ENCODE data around the gene PADI3.

PADI3 gene

DNA sequence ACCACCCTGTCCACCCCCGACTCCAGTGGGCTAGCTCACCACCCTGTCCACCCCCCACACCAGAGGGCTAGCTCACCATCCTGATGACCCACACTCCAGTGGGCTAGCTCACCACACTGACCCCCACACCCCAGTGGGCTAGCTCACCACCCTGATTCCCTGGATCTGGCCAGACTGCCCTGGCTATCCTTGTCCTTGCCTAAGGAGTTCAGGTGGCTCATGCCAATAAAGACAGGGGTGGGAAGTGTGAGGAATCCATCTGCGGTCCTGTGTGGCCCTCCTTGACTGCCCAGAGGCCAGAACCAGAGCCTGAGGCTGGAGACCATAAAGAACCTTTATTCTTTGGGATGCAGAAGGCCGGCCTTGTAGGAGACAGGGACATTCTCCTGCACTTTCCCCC lies 40.4 kb upstream of the PADI3 start:
- POLR2A ChIA-PET, result no interaction called here
- TF ChIP-seq, protein P1, sequence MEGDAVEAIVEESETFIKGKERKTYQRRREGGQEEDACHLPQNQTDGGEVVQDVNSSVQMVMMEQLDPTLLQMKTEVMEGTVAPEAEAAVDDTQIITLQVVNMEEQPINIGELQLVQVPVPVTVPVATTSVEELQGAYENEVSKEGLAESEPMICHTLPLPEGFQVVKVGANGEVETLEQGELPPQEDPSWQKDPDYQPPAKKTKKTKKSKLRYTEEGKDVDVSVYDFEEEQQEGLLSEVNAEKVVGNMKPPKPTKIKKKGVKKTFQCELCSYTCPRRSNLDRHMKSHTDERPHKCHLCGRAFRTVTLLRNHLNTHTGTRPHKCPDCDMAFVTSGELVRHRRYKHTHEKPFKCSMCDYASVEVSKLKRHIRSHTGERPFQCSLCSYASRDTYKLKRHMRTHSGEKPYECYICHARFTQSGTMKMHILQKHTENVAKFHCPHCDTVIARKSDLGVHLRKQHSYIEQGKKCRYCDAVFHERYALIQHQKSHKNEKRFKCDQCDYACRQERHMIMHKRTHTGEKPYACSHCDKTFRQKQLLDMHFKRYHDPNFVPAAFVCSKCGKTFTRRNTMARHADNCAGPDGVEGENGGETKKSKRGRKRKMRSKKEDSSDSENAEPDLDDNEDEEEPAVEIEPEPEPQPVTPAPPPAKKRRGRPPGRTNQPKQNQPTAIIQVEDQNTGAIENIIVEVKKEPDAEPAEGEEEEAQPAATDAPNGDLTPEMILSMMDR (IDR thresholded peaks at IDR 0.05; ENCODE audit: control extremely low read depth, extremely low read depth, low read depth, missing control alignments), result no peak
- CTCF ChIA-PET, result no interaction called here
- no peak for DNase-seq (ENCODE audit: extremely low spot score)

DNA sequence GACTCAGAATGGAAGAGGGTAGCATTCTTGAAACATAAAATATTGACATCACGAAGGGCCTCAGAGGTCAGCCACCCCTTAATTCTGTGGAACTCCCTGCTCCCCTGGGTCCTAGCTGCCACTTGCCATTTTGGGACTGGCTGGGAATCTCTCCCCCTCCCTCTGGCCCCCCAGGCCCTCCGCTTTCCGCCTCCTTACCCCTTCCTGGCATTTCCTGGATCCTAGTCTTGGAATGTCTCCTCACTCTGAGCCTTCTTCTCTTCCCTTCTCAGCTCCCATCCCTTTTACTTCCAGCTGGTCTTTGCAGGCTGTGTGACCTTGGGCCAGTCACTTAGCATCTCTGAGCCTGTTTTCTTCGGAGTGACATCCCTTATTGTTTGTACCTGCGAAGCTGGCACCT lies 39.5 kb upstream of the PADI3 start:
- TF ChIP-seq, protein P1 (IDR thresholded peaks at IDR 0.05; ENCODE audit: control extremely low read depth, extremely low read depth, low read depth, missing control alignments), result no peak
- ChIA-PET POLR2A (no interaction called here), CTCF (interaction anchor here (0.7 kb wide), 1 partner anchor 84 kb away, joined by 3 read pairs; no protein-coding TSS in a partner anchor)
- no peak for DNase-seq (ENCODE audit: extremely low spot score)

- no peak for DNase-seq (ENCODE audit: extremely low spot score)
- TF ChIP-seq, protein P1 (IDR thresholded peaks at IDR 0.05; ENCODE audit: control extremely low read depth, extremely low read depth, low read depth, missing control alignments), result no peak
- ChIA-PET POLR2A (no interaction called here), CTCF (no interaction called here)
Measured at GRCh38 chr1:17210176-17210575, 38.7 kb upstream of the PADI3 start.

- TF ChIP-seq, protein P1 (IDR thresholded peaks at IDR 0.05; ENCODE audit: control extremely low read depth, extremely low read depth, low read depth, missing control alignments), result no peak
- CTCF ChIA-PET, result interaction anchor here (1.8 kb wide), 1 partner anchor 12 kb away, joined by 4 read pairs; no protein-coding TSS in a partner anchor
- POLR2A ChIA-PET, result no interaction called here
- no peak for DNase-seq (ENCODE audit: extremely low spot score)
Measured at GRCh38 chr1:17211377-17211776, 37.5 kb upstream of the PADI3 start.

DNA sequence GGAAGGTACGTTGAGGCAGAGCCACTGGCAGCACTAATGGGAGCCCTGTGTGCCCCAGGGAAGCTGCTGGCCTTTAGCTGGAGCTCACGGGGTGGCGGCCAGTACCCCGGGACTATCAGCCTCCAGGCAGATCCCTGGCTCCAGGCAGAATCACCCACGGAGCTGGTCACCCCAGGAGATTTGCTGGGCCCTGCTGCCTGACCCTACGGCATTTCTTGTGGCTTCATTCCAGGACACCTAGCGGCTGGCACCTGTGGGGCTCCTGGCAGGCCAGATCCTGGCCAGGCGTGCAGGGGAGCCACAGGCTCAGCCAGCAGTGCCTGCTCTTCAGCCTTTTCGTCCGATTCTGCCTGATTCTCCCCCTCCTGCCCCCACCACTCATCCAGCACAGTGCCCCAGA lies 36.9 kb upstream of the PADI3 start:
- POLR2A ChIA-PET, result no interaction called here
- CTCF ChIA-PET, result interaction anchor here (1.8 kb wide), 1 partner anchor 13 kb away, joined by 4 read pairs; no protein-coding TSS in a partner anchor
- TF ChIP-seq, protein P1 (IDR thresholded peaks at IDR 0.05; ENCODE audit: control extremely low read depth, extremely low read depth, low read depth, missing control alignments), result no peak
- DNase-seq (ENCODE audit: extremely low spot score), result no peak

- POLR2A ChIA-PET, result no interaction called here
- CTCF ChIA-PET, result interaction anchor here (1.8 kb wide), 1 partner anchor 13 kb away, joined by 4 read pairs; no protein-coding TSS in a partner anchor
- TF ChIP-seq, protein P1 (IDR thresholded peaks at IDR 0.05; ENCODE audit: control extremely low read depth, extremely low read depth, low read depth, missing control alignments), result no peak
- DNase-seq (ENCODE audit: extremely low spot score), result no peak
Measured at GRCh38 chr1:17212487-17213121, 36.3 kb upstream of the PADI3 start.
